Measurements from ENCODE around the gene PDE11A.

PDE11A gene

DNA sequence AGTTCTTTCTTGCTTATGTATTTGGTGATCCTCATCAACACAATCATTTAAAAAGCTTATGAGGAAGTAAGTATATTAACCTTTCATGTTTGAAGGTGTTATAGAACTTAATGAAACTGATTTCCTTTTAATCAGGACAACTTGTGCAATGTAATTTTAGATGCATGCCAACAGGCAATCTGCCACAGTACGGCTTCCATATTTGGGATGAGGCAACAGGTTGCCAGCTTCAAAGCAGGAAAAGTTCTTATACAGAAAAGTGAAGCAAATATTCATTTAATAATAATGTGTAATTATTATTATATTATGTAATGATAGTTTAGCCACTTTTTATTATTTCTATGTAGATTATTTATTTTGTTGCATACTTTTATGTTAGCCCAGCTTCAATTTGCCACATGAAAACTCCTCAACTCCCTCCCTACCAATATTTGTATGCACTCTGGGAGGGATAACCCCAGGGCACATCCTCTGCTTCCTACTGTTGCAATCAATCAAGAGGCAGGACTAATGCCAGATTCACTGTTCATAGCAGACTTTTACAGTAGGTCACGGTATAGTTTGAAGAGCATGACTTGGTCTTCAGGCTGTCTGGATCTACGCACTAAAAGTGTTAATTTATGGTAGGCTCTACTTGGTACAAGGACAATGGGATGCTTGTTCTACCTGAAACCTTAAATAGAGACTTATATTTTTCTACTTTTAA lies 402.8 kb downstream of the PDE11A start:
- DNase-seq = no peak
- TF ChIP-seq, protein P1, sequence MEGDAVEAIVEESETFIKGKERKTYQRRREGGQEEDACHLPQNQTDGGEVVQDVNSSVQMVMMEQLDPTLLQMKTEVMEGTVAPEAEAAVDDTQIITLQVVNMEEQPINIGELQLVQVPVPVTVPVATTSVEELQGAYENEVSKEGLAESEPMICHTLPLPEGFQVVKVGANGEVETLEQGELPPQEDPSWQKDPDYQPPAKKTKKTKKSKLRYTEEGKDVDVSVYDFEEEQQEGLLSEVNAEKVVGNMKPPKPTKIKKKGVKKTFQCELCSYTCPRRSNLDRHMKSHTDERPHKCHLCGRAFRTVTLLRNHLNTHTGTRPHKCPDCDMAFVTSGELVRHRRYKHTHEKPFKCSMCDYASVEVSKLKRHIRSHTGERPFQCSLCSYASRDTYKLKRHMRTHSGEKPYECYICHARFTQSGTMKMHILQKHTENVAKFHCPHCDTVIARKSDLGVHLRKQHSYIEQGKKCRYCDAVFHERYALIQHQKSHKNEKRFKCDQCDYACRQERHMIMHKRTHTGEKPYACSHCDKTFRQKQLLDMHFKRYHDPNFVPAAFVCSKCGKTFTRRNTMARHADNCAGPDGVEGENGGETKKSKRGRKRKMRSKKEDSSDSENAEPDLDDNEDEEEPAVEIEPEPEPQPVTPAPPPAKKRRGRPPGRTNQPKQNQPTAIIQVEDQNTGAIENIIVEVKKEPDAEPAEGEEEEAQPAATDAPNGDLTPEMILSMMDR (IDR thresholded peaks at IDR 0.05; ENCODE audit: low read depth, low read length) = no peak
- peaks cover 8% of the 10 kb centered on the region for H3K9me3 ChIP-seq (ENCODE audit: severe bottlenecking)
- H3K36me3 ChIP-seq = no peaks in the 10 kb centered on the region
- H3K4me3 ChIP-seq (ENCODE audit: low read depth, low read length) = no peak overlapping the region
- H3K27me3 ChIP-seq (ENCODE audit: insufficient read depth, low read depth, severe bottlenecking) = no peaks in the 10 kb centered on the region
- H3K27ac ChIP-seq = no peak overlapping the region

DNA sequence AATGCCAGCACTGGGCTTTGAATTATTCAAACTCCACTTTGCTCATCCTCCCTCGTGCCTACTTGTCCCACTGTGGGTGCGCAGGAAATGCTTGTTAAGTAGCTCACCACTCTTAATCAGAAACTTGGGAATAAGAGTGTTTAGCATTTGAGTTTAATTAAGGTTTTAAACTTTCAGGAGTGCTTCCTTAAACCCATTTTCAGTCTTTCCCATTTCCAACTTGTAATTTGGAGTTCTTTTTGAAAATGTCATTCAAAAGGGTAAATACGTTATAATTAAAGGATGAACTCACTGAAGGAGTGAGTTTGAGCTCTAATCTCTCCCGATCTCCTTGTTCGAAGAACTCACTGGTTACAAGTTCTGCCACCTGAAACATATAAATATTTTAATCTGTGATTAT lies 403.4 kb downstream of the PDE11A start:
- peaks cover 6% of the 10 kb centered on the region for H3K9me3 ChIP-seq (ENCODE audit: severe bottlenecking)
- no peaks in the 10 kb centered on the region for H3K27me3 ChIP-seq (ENCODE audit: insufficient read depth, low read depth, severe bottlenecking)
- no peak overlapping the region for H3K27ac ChIP-seq
- DNase-seq = no peak
- H3K4me3 ChIP-seq (ENCODE audit: low read depth, low read length) = no peak overlapping the region
- TF ChIP-seq, protein P1 (IDR thresholded peaks at IDR 0.05; ENCODE audit: low read depth, low read length) = no peak
- no peaks in the 10 kb centered on the region for H3K36me3 ChIP-seq

DNA sequence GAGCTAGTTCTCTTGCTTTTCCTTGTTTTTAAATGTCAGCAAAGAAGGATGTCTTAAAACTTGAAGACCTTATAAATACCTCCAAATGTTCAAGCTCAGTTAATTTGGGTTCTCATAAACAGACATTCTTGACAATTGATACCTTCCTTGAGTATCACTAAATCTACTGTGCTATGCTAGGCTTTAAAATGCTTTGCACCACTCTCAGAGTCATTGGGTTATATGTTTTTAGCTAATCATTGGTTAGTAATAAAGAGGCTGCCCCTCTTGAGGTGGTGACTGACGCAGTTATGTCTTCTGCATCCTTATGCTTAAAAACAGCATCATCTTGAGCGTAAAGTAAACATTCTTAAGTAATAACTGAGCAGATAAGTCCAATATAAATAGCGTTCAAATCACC lies 404.0 kb downstream of the PDE11A start:
- no peaks in the 10 kb centered on the region for H3K36me3 ChIP-seq

DNA sequence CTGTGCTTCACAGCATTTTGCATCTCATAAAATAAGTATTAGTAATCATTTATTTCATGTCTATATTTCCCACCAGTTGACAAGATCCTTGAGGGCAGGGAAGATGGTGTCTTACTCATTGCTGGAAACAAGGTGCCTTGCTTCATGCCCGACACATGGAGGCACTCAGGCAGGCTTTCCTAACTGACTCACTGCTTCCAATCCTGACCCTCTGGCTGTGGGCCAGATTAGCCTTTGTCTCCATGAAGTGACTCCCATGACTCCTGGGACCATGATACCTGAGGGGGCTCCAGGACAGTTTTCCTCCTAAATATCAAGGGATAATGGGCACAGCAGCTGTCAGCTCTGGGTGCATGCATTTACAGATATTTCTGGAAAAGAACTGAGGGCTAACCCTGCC lies 405.0 kb downstream of the PDE11A start:
- no peak for DNase-seq
- no peaks in the 10 kb centered on the region for H3K27me3 ChIP-seq (ENCODE audit: insufficient read depth, low read depth, severe bottlenecking)

More for the DNA sequence above, 404.0 kb downstream of the PDE11A start:
- H3K27me3 ChIP-seq (ENCODE audit: insufficient read depth, low read depth, severe bottlenecking) = no peaks in the 10 kb centered on the region
- no peak overlapping the region for H3K27ac ChIP-seq
- peaks cover 3% of the 10 kb centered on the region for H3K9me3 ChIP-seq (ENCODE audit: severe bottlenecking)
- no peak for DNase-seq
- TF ChIP-seq, protein P1 (IDR thresholded peaks at IDR 0.05; ENCODE audit: low read depth, low read length) = no peak
- H3K4me3 ChIP-seq (ENCODE audit: low read depth, low read length) = no peak overlapping the region

DNA sequence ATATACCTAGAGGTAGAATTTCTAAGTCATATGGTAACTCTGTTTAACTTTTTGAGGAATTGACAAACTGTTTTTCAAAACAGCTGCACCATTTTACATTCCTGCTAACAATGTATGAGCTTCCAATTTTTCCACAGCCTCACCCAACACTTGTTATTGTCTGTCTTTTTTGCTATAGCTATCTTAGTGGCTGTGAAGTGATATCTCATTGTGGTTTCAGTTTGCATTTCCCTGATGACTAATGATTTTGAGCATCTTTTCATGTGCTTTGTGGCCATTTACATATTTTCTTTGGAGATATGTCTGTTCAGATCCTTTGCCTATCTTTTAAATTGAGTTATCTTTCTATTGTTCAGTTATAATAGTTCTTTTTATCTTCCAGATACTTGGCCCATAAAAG lies 406.2 kb downstream of the PDE11A start:
- H3K4me3 ChIP-seq (ENCODE audit: low read depth, low read length) = no peak overlapping the region
- no peaks in the 10 kb centered on the region for H3K9me3 ChIP-seq (ENCODE audit: severe bottlenecking)
- no peaks in the 10 kb centered on the region for H3K36me3 ChIP-seq
- no peaks in the 10 kb centered on the region for H3K27me3 ChIP-seq (ENCODE audit: insufficient read depth, low read depth, severe bottlenecking)
- no peak for DNase-seq
- H3K27ac ChIP-seq = no peak overlapping the region
- TF ChIP-seq, protein P1 (IDR thresholded peaks at IDR 0.05; ENCODE audit: low read depth, low read length) = no peak

More for the DNA sequence above, 405.0 kb downstream of the PDE11A start:
- Histone ChIP-seq H3K36me3 (no peaks in the 10 kb centered on the region), H3K27ac (no peak overlapping the region), H3K9me3 (ENCODE audit: severe bottlenecking) (no peaks in the 10 kb centered on the region), H3K4me3 (ENCODE audit: low read depth, low read length) (no peak overlapping the region)
- TF ChIP-seq, protein P1 (IDR thresholded peaks at IDR 0.05; ENCODE audit: low read depth, low read length) = no peak

DNA sequence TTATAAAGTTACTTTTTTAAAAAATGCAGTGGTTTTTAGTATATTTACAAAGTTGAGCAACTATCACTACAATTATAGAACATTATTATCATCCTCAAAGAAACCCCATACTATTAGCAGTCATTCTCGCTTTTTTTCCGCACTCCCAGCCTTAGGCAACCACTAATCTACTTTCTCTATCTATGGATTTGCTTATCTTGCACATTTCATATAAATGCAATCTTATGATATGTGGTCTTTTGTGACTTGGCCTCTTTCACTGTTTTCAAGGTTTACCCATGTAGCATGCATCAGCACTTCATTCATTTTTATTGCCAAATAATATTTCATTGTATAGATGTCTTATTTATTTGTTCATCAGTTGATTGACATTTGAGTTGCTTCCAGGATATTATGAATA lies 406.6 kb downstream of the PDE11A start:
- H3K27ac ChIP-seq = no peak overlapping the region
- no peak overlapping the region for H3K4me3 ChIP-seq (ENCODE audit: low read depth, low read length)
- TF ChIP-seq, protein P1 (IDR thresholded peaks at IDR 0.05; ENCODE audit: low read depth, low read length) = no peak
- no peaks in the 10 kb centered on the region for H3K27me3 ChIP-seq (ENCODE audit: insufficient read depth, low read depth, severe bottlenecking)
- no peak for DNase-seq
- no peaks in the 10 kb centered on the region for H3K36me3 ChIP-seq
- no peaks in the 10 kb centered on the region for H3K9me3 ChIP-seq (ENCODE audit: severe bottlenecking)

All from WERI-Rb-1 (cell line).